Astrocyte (in vitro differentiated cells and primary cell): ENCODE results near the gene ZC3H4.

Source experiments
- CTCF ChIP-seq: IDR thresholded peaks from 2 replicates; pipeline ENCODE4 v1.5.1; 2011; ENCODE audit warnings: low read depth, mild to moderate bottlenecking, inconsistent platforms, low read length, moderate library complexity; ENCODE audit not compliant: insufficient read depth
- EZH2 ChIP-seq: IDR thresholded peaks from 2 replicates; pipeline ENCODE4 v1.6.1; 2012; ENCODE audit warnings: mild to moderate bottlenecking, low read length, inconsistent platforms; ENCODE audit not compliant: insufficient read depth

GRCh38 chr19:47026156-47026555 lies 87.4 kb downstream of the ZC3H4 start:
- TF ChIP-seq CTCF = no peak
- TF ChIP-seq EZH2 = no peak
